Stimulated activated CD8-positive, alpha-beta memory T cell treated with anti-CD3 and anti-CD28 coated beads, Interleukin-7, amount 100 ng/mL, for 4 hours (primary cell): Measurements from ENCODE around the gene SLC22A7.
A peak's percentile ranks its signal among the peaks of the same experiment; 100 is the strongest.

ENCODE experiments used
- DNase-seq, 2 donors: peaks; one replicate each; pipeline ENCODE4 v3.0.0-alpha.2; 2020; ENCODE audit warnings: low read depth in 2 of 2

SLC22A7 gene

DNA sequence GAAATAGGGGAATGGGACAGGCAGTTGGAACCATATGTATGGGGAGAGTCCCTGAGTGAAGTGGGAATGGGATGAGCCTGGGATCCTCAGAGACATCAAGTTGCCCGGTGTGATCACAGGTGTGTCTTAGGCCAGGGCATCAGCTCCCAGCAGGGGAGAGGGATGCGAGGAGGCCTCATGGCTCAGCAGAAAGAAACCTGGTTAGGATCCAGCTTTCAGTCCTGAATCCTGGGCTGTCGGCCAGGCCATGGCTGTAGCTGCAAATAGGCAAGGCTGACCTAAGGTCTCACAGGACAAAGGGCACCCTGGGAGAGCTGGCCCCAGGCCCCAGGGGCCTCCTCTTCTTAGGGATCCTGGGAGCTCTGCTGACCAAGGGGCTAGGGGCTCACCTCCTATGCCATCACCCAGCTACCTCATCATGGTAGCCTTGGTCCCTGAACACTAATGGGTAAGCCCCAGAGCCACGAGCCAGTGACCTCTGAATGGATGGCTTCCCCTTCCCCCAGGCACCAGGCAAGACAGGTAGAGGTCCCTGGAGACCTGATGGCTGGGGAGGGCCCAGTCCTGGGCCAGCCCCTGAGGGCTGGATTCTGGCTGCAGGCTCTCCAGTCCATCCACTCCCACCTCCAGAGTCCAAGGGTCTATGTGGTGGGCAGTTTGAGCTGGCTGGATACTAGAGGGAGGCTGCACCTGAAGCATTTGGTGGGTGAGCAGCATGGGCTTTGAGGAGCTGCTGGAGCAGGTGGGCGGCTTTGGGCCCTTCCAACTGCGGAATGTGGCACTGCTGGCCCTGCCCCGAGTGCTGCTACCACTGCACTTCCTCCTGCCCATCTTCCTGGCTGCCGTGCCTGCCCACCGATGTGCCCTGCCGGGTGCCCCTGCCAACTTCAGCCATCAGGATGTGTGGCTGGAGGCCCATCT is at the start of gene SLC22A7:
Gene SLC22A7, plus strand, starts transcription at position 617 of the 921 bp plus-strand sequence. Its CDS starts 99 bp downstream, at position 716.
- DNase-seq: no peak

- no peak for DNase-seq
These were observed 49.3 kb upstream of the SLC22A7 start for GRCh38 chr6:43248791-43249190.

DNA sequence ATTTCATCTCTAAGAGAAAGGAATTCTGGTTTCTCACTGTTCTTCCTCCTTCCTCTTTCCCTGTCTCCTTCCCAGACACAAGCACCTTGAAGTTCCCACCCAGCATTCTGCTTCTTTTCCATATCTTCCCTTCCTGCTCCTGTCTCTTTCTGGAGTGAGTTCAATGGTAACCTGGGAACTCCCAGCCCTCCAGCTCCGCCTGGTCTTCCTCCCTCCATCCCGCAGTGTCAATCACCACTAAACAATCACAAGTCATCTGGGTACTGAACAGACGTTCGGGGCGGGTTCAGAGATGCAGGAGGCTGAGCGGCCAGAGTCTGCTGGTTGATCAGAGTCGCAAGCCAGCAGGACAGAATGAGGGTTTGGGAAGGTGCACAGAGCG is 47.1 kb upstream of the SLC22A7 start:
- DNase-seq: no peak

DNA sequence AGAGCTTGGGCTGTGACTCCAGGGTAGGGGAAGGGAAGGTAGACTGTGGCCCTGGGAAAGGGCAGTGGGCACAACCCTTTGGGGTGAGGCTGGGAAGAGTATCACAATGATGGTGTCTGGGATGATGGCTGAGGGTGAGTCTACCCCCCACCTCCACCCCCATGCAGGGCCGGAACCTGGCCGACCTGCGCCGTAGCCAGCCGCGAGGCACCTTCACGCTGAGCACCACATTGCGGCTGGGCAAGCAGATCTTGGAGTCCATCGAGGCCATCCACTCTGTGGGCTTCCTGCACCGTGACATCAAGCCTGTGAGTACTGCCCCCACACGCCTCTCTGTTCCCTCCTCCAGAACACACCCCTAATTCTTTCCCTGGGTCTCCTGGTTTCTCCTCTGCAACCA is 44.7 kb upstream of the SLC22A7 start:
- DNase-seq: no peak

- no peak for DNase-seq
These were observed 43.8 kb upstream of the SLC22A7 start for GRCh38 chr6:43254138-43254817.

GRCh38 chr6:43254846-43255245 is 43.2 kb upstream of the SLC22A7 start:
- DNase-seq: no peak

DNA sequence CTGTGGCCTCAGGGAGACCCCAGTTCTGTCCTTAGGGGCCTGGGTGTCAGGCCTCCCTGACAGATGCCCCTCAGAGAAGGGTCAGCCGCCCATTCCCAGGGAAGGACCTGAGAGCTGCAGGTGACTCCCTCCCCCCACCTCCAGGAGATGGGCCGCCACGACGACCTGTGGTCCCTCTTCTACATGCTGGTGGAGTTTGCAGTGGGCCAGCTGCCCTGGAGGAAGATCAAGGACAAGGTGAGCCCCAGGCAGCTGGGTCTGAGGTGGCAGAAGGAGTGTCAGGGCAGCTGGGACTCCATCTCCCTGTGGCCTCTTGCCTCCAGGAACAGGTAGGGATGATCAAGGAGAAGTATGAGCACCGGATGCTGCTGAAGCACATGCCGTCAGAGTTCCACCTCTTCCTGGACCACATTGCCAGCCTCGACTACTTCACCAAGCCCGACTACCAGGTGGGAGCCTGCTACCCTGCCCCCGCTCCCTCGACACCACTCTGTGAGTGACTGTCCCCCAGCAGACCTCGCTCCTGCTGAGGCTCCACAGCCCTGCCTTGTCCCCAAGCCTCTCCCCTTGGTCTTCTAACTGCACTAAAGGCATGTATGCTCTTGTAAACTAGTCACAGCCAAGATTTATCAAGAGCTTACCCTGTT is 42.5 kb upstream of the SLC22A7 start:
- DNase-seq: no peak

- DNase-seq: no peak
These were observed 41.2 kb upstream of the SLC22A7 start for GRCh38 chr6:43256670-43257366.

DNA sequence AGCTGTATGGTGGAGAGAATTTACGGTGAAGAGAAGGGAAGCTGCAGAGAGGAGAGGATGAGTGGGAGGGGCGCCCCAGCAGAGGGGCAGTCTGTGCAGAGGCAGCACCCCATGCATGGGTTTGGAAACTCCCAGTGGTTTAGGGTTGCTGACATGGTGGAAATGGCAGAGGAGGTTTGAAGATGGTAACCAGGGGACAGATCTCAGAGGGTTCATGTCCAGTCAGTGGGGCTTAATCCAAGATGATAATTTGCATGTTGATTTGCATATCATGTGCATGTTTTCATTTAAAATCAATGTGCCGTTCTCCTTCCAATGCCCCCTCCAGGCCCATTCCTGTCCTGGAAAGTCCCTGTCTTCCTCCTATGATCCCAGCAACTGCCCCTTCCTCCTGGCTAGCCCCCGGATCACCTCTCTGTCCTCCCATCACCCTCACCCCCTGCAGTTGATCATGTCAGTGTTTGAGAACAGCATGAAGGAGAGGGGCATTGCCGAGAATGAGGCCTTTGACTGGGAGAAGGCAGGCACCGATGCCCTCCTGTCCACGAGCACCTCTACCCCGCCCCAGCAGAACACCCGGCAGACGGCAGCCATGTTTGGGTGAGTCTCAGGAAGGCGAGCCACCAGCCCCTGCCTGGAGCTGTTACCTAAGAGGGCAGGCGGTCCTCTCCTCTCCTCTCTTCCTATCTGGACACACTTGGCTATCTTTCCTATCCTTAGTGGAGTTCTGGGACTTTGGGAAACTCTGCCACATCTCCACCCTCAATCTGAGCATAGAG is 40.5 kb upstream of the SLC22A7 start:
- DNase-seq: no peak

GRCh38 chr6:43258180-43258579 is 39.9 kb upstream of the SLC22A7 start:
- no peak for DNase-seq

DNA sequence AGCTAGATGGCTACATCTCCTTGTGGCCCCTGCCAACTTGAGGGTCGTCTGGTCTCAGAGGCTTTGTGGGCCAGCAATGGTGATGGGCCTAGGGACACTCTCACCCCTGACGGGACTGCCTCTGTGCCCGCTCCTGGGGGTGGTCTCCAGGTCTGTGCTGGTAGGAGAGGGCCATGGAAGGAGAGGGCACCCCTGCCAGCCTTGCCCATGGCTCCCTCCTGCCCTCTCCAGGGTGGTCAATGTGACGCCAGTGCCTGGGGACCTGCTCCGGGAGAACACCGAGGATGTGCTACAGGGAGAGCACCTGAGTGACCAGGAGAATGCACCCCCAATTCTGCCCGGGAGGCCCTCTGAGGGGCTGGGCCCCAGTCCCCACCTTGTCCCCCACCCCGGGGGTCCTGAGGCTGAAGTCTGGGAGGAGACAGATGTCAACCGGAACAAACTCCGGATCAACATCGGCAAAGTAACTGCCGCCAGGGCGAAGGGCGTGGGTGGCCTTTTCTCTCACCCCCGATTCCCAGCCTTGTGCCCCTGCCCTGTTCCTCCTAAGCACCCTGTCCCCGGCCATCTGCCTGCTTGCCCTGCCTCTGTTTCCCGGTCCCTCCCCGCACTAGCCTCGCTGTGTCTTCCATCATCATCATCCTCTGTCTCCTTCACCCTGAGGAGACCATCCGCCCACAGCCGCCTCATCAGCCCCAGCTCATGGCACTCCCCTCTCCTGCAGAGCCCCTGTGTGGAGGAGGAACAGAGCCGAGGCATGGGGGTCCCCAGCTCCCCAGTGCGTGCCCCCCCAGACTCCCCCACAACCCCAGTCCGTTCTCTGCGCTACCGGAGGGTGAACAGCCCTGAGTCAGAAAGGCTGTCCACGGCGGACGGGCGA is 39.0 kb upstream of the SLC22A7 start:
- no peak for DNase-seq

- no peak for DNase-seq
These were observed 37.3 kb upstream of the SLC22A7 start for GRCh38 chr6:43260791-43261190.

DNA sequence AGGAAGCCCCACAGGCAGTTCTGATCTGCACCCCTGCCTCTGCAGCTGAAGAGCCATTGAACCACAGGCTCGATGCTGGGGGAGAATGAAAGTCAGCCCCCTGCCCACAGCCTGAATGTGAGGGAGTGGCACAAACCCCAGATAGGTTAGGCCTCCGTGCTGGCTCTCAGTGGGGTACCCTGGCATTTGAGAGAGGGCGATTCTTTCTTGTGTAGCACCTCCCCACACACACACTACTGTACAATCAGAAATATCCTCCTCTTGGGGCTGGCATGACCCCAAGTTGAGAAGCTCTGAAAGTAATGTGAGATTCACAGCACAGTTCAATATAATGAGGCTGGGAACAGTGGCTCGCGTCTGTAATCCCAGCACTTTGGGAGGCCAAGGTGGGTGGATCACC is 36.9 kb upstream of the SLC22A7 start:
- no peak for DNase-seq

DNA sequence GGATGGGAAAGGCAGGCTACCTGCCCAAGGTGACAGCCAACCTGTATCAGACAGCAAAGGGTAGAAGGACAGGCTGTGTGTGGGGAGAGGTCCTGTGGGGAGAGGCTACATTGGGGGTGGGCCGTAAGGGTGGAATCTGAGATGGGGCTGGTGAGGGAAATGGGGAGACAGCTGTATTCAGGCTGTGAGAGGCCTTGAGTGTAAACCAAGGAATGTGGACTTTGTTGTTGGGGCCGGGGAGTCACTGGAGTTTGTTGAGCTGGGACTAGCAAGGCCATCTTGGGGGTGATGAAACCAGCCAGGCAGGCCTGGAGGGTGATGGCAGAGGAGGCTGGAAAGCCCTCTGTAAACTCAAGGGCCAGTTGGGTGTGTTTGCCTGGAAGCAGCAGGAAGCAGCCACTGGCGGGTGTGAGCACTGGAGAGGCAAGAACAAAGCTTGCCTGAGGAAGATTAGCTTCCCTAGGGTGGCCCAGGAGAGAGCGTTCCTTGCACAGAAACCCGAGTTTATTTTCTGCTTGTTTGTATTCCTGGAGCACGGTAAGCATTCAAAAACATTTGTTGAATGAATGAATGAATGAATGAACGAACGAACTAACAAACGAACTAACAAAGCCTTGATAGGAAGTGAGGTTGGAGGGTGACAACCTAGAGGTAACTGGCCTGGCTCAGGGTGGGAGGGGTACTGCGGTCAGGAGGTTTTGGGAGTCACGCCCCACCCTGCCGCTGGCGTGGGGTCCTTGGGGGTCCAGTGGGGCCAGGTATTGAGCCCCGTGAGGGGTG is 35.9 kb upstream of the SLC22A7 start:
- no peak for DNase-seq

DNA sequence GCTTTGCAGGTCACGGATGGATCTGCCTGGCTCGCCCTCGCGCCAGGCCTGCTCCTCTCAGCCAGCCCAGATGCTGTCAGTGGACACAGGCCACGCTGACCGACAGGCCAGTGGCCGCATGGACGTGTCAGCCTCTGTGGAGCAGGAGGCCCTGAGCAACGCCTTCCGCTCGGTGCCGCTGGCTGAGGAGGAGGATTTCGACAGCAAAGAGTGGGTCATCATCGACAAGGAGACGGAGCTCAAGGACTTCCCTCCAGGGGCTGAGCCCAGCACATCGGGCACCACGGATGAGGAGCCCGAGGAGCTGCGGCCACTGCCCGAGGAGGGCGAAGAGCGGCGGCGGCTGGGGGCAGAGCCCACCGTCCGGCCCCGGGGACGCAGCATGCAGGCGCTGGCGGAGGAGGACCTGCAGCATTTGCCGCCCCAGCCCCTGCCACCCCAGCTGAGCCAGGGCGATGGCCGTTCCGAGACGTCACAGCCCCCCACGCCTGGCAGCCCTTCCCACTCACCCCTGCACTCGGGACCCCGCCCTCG is 35.2 kb upstream of the SLC22A7 start:
- DNase-seq: no peak

GRCh38 chr6:43263314-43264178 is 34.5 kb upstream of the SLC22A7 start:
- DNase-seq: peak; percentile 51 to 58

DNA sequence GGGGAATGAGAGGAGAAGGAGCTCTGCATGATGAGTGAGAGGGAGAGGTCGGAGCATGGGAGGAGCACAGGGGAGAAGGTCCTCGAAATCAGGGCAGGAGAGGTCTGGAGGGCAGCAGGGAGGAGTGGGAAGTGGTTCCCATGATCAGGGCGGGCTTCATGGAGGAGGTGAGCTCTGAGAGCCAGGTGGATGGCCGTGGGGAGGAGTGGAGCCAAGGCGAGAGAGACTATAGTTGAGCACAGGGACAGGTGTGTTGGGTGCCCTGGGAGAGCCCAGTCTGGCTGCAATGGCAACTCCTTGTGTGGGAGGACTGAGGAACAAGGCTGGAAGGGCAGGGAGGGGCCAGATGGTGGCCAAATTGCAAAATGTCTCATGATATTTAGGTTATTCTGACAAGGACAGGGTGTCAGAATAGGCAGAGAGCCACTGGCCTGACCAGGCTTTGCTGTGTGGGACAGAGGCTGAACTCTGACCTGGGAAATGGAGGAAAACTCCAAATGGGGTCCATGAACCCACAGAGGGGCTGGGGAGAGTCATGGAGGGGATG is 33.4 kb upstream of the SLC22A7 start:
- no peak for DNase-seq

GRCh38 chr6:43265564-43265963 is 32.5 kb upstream of the SLC22A7 start:
- no peak for DNase-seq
